Measurements from ENCODE around the gene KCNH1. TPM values are rescaled to one million over a fixed set of nuclear protein-coding genes. Genes with fewer than 3 reads are reported as not detected.

Gene KCNH1
- total and polyA plus RNA-seq, 2 experiments from 2014 or later, result 0.03 to 0.17 TPM

DNA sequence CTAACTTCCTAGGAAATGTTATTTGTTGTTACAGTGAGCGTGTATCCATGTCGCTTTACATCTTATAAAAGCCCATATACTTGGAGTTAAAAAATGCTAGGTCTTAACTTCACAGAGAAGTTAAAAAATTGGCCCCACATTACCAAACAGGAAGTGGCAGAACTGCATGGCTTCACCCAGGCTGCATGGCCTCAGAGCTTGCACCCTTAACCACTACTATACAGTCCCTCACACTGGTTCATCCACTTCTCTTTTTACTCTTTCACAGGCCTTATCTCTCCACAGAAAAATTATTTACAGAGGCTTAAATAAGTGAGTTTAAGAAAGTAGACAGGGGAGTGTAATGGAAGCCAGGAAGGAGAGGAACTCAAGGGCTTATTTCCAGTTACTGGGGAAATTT lies 402.8 kb downstream of the KCNH1 start:
- no peaks in the 10 kb centered on the region for H3K79me2 ChIP-seq
- no peak overlapping the region for H3K4me2 ChIP-seq
- H3K27ac ChIP-seq, result no peak overlapping the region
- no peaks in the 10 kb centered on the region for H3K4me1 ChIP-seq (ENCODE audit: insufficient read depth)
- H3K27me3 ChIP-seq, result peaks cover 14% of the 10 kb centered on the region
- H3K9me2 ChIP-seq (replicated peaks; ENCODE audit: insufficient read depth), result no peaks in the 10 kb centered on the region
- DNase-seq (ENCODE audit: low spot score), result no peak
- no peak for TF ChIP-seq EZH2 (IDR thresholded peaks at IDR 0.05; ENCODE audit: borderline replicate concordance)
- TF ChIP-seq, protein P1, sequence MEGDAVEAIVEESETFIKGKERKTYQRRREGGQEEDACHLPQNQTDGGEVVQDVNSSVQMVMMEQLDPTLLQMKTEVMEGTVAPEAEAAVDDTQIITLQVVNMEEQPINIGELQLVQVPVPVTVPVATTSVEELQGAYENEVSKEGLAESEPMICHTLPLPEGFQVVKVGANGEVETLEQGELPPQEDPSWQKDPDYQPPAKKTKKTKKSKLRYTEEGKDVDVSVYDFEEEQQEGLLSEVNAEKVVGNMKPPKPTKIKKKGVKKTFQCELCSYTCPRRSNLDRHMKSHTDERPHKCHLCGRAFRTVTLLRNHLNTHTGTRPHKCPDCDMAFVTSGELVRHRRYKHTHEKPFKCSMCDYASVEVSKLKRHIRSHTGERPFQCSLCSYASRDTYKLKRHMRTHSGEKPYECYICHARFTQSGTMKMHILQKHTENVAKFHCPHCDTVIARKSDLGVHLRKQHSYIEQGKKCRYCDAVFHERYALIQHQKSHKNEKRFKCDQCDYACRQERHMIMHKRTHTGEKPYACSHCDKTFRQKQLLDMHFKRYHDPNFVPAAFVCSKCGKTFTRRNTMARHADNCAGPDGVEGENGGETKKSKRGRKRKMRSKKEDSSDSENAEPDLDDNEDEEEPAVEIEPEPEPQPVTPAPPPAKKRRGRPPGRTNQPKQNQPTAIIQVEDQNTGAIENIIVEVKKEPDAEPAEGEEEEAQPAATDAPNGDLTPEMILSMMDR (IDR thresholded peaks at IDR 0.05; ENCODE audit: poor library complexity), result no peak
- no peak for TF ChIP-seq EZH2phosphoT487 (IDR thresholded peaks at IDR 0.05; ENCODE audit: low read depth, severe bottlenecking, unreplicated experiment)
- no peak overlapping the region for H3K4me3 ChIP-seq
- no peaks in the 10 kb centered on the region for H3K9me3 ChIP-seq (ENCODE audit: low read depth)
- no peaks in the 10 kb centered on the region for H4K20me1 ChIP-seq (ENCODE audit: insufficient read depth, poor library complexity, severe bottlenecking)
- 93% methylated on average over 2 of the region's 2 CpGs for WGBS (ENCODE audit: low lambda C conversion rate, missing lambda C conversion rate)
- H3K36me3 ChIP-seq (replicated peaks; ENCODE audit: insufficient read depth, low read depth), result no peaks in the 10 kb centered on the region
- no peak overlapping the region for H2AFZ ChIP-seq

DNA sequence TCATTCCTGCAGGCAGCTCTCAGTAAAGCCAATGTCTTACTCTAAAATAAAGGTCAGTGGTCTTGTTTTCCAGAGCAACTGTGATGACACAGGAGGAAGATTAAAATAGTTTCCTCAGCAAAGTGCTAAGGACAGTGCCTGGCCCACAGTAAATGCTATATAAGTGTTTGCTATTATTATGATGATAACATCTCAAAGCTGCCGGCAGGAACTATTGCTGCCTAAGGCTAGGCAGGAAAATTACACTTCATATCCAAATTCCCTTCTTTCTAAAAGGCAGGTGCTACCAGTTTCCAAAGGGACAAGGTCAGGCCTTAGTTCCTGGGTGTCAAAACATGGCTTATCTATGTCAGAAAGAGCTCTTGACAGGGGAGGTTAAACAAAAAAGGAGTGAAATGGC lies 403.9 kb downstream of the KCNH1 start:
- Histone ChIP-seq H4K20me1 (ENCODE audit: insufficient read depth, poor library complexity, severe bottlenecking) (no peaks in the 10 kb centered on the region), H2AFZ (no peak overlapping the region), H3K9me3 (ENCODE audit: low read depth) (no peaks in the 10 kb centered on the region), H3K9me2 (replicated peaks; ENCODE audit: insufficient read depth) (no peaks in the 10 kb centered on the region), H3K4me3 (no peak overlapping the region), H3K27me3 (peaks cover 19% of the 10 kb centered on the region), H3K27ac (no peak overlapping the region), H3K36me3 (replicated peaks; ENCODE audit: insufficient read depth, low read depth) (no peaks in the 10 kb centered on the region), H3K79me2 (no peaks in the 10 kb centered on the region), H3K4me2 (no peak overlapping the region), H3K4me1 (ENCODE audit: insufficient read depth) (no peaks in the 10 kb centered on the region)
- no peak for DNase-seq (ENCODE audit: low spot score)
- WGBS (ENCODE audit: low lambda C conversion rate, missing lambda C conversion rate), result 42% methylated on average over 1 of the region's 1 CpG
- TF ChIP-seq EZH2phosphoT487 (IDR thresholded peaks at IDR 0.05; ENCODE audit: low read depth, severe bottlenecking, unreplicated experiment) (no peak), EZH2 (IDR thresholded peaks at IDR 0.05; ENCODE audit: borderline replicate concordance) (no peak)
- TF ChIP-seq, protein P1 (IDR thresholded peaks at IDR 0.05; ENCODE audit: poor library complexity), result no peak

DNA sequence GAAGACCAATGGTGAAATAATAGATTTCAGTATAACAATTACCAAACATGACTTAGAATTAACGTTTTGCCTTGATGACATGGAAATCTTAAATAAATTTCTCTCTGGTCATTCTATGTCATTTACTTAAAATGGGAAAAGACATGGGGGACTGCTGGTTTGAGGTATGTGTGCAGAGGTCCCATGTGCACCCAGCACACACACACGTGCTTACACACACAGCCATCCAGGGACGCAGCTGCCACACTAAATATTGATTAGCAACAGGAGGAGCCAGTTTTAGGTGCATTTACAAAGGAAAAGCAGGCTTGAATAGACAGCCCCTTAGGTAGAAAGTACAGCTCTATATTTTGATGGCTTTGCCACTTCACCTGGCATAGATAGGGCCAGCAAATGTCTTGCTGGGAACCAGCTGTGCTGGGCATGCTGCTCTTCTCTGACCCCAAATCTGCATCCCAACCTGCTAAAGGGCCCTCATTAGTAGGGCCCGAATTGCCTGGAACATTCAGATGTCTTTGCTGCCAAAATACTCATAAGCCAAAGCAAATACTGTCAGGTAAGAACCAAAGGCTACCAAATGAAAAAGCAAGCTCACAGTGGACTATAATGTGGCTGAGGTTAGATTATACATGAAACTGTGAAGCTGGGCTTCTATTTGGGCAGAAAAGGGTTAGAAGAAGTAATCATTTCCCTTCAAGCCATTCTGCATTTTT lies 405.4 kb downstream of the KCNH1 start:
- TF ChIP-seq EZH2phosphoT487 (IDR thresholded peaks at IDR 0.05; ENCODE audit: low read depth, severe bottlenecking, unreplicated experiment) (no peak), EZH2 (IDR thresholded peaks at IDR 0.05; ENCODE audit: borderline replicate concordance) (no peak)
- TF ChIP-seq, protein P1 (IDR thresholded peaks at IDR 0.05; ENCODE audit: poor library complexity), result no peak
- WGBS (ENCODE audit: low lambda C conversion rate, missing lambda C conversion rate), result 76% methylated on average over 4 of the region's 4 CpGs
- no peak for DNase-seq (ENCODE audit: low spot score)

More for the DNA sequence above, 405.4 kb downstream of the KCNH1 start:
- H2AFZ ChIP-seq, result no peak overlapping the region
- no peaks in the 10 kb centered on the region for H3K4me1 ChIP-seq (ENCODE audit: insufficient read depth)
- no peaks in the 10 kb centered on the region for H3K9me3 ChIP-seq (ENCODE audit: low read depth)
- H3K27ac ChIP-seq, result no peak overlapping the region
- H3K4me2 ChIP-seq, result no peak overlapping the region
- H3K36me3 ChIP-seq (replicated peaks; ENCODE audit: insufficient read depth, low read depth), result no peaks in the 10 kb centered on the region
- H3K79me2 ChIP-seq, result no peaks in the 10 kb centered on the region
- no peaks in the 10 kb centered on the region for H4K20me1 ChIP-seq (ENCODE audit: insufficient read depth, poor library complexity, severe bottlenecking)
- no peaks in the 10 kb centered on the region for H3K9me2 ChIP-seq (replicated peaks; ENCODE audit: insufficient read depth)
- H3K27me3 ChIP-seq, result peaks cover 19% of the 10 kb centered on the region
- H3K4me3 ChIP-seq, result no peak overlapping the region
